A673 (cell line): Measurements from ENCODE around the gene RTN1.

Experiments
- EZH2 ChIP-seq: fragments of 200-600 bp; sonication (generic); IDR thresholded peaks from 2 replicates; pipeline ENCODE4 v1.6.1; 2017; ENCODE audit warnings: borderline replicate concordance, low read depth, mild to moderate bottlenecking, mixed read lengths, antibody characterized with exemption, low read length; ENCODE audit not compliant: poor library complexity, severe bottlenecking
- TF ChIP-seq, protein P1 (sequence below): fragments of 300-800, 200-600 bp; sonication (generic); conservative IDR thresholded peaks from 2 replicates; pipeline ENCODE4 v1.5.1; 2017; ENCODE audit warnings: low read depth, mild to moderate bottlenecking, antibody characterized with exemption, low read length, moderate library complexity, mixed read lengths

DNA sequence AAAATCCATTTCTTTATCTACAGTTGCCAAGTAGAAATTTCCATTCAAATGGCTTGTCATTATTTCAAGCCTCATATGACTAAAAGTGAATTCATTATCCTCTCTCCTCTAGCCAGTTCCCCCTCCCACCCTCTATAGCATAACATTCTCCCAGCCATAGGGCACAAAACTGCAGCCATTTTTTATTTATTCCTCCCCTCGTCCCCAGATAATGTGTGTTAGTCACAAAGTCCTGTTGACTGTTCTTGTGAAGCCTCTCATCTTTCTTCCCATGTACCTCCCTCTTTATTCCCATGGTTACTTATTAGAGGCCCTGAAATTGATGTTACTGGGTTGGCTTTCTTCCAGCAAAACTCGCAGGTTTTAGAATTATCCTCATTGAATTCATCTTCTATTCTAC lies 13.2 kb downstream of the RTN1 start:
- TF ChIP-seq, protein P1, sequence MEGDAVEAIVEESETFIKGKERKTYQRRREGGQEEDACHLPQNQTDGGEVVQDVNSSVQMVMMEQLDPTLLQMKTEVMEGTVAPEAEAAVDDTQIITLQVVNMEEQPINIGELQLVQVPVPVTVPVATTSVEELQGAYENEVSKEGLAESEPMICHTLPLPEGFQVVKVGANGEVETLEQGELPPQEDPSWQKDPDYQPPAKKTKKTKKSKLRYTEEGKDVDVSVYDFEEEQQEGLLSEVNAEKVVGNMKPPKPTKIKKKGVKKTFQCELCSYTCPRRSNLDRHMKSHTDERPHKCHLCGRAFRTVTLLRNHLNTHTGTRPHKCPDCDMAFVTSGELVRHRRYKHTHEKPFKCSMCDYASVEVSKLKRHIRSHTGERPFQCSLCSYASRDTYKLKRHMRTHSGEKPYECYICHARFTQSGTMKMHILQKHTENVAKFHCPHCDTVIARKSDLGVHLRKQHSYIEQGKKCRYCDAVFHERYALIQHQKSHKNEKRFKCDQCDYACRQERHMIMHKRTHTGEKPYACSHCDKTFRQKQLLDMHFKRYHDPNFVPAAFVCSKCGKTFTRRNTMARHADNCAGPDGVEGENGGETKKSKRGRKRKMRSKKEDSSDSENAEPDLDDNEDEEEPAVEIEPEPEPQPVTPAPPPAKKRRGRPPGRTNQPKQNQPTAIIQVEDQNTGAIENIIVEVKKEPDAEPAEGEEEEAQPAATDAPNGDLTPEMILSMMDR = no peak
- no peak for TF ChIP-seq EZH2
